GM19238 (cell line): ENCODE results near the gene TOMM20L.

Source experiments
- DNase-seq: peaks from one replicate; pipeline ENCODE4 v3.0.0; 2011; ENCODE audit warnings: low spot score; ENCODE audit not compliant: insufficient read length

The TOMM20L gene

GRCh38 chr14:58426670-58427280 is 31.0 kb downstream of the TOMM20L start:
- DNase-seq = peak; percentile 23

- DNase-seq = peak; percentile 69
Observed at GRCh38 chr14:58427281-58428117, 31.8 kb downstream of the TOMM20L start, which contains the start of the genes KIAA0586 and TIMM9. Gene KIAA0586 (plus strand): TSS chr14:58427719. CDS start chr14:58428265, 546 bp downstream. Gene TIMM9 (minus strand): TSS chr14:58427531. CDS start chr14:58411945, 15,586 bp downstream.

- DNase-seq = no peak
Observed at GRCh38 chr14:58428118-58428683, 32.5 kb downstream of the TOMM20L start.

GRCh38 chr14:58430156-58430555 is 34.4 kb downstream of the TOMM20L start:
- no peak for DNase-seq

- DNase-seq = no peak
Observed at GRCh38 chr14:58439476-58439875, 43.7 kb downstream of the TOMM20L start.

- no peak for DNase-seq
Observed at GRCh38 chr14:58444627-58445026, 48.9 kb downstream of the TOMM20L start.

- DNase-seq = no peak
Observed at GRCh38 chr14:58455593-58456265, 60.0 kb downstream of the TOMM20L start.
